Heart left ventricle (tissue), 16 donors: Measurements from ENCODE around the gene CACNA1C. TPM values are rescaled to one million over a fixed set of nuclear protein-coding genes. Genes with fewer than 3 reads are reported as not detected.

Experiments
- ATAC-seq, 4 donors: fragments of 200-7000 bp; cut with Tn5 transposase; one replicate each; pipeline ENCODE4 v1.9.1; 2020 to 2022; ENCODE audit warnings: moderate library complexity in 4 of 4, mild to moderate bottlenecking in 3 of 4, moderate number of reproducible peaks in 1 of 4
- DNase-seq, 5 donors: peaks; one replicate each; pipeline ENCODE4 v3.0.0-alpha.2; 2020
- H3K27ac ChIP-seq, 12 donors: fragments of 200-600 bp; sonication (generic) in 4 of 12; one replicate each; pipeline versions ENCODE4 v1.5.0 to v1.8.0; 2016 to 2022; ENCODE audit warnings: mild to moderate bottlenecking in 2 of 12
- H3K27me3 ChIP-seq, 9 donors: fragments of 200-600 bp; sonication (generic) in 2 of 9; one replicate each; pipeline versions ENCODE4 v1.5.1 to v1.8.0; 2016 to 2022; ENCODE audit warnings: mild to moderate bottlenecking in 3 of 9
- H3K36me3 ChIP-seq, 9 donors: fragments of 200-600 bp; sonication (generic) in 2 of 9; one replicate each; pipeline versions ENCODE4 v1.5.0 to v1.8.0; 2018 to 2022; ENCODE audit warnings: mild to moderate bottlenecking in 2 of 9
- H3K4me1 ChIP-seq, 12 donors: fragments of 200-600 bp; sonication (generic) in 4 of 12; one replicate each; pipeline versions ENCODE4 v1.5.0 to v1.8.0; 2016 to 2022; ENCODE audit warnings: mild to moderate bottlenecking in 3 of 12
- H3K4me3 ChIP-seq, 12 donors: fragments of 200-600 bp; sonication (generic) in 4 of 12; one replicate each; pipeline versions ENCODE4 v1.5.0 to v1.8.0; 2017 to 2022; ENCODE audit warnings: mild to moderate bottlenecking in 9 of 12, moderate library complexity in 4 of 12
- H3K9me3 ChIP-seq, 12 donors: fragments of 200-600 bp; sonication (generic) in 4 of 12; one replicate each; pipeline versions ENCODE4 v1.5.0 to v1.8.0; 2016 to 2022; ENCODE audit warnings: mild to moderate bottlenecking in 1 of 12
- POLR2A ChIP-seq, 2 donors: fragments of 450-650 bp; IDR thresholded peaks; one replicate each; pipeline ENCODE4 v1.6.1; 2017; ENCODE audit warnings: antibody characterized with exemption in 2 of 2, mild to moderate bottlenecking in 2 of 2, moderate library complexity in 2 of 2
- WGBS, 4 donors: extraction: QIAGEN DNeasy Blood & Tissue Kit in 2 of 4; methylation state at CpG; one replicate each; pipeline versions ENCODE4 v1.1.5 to v1.1.7; 2013 to 2018; 5-methylcytosine and 5-hydroxymethylcytosine counted together
- intact Hi-C, 10 donors: fragments of 100-400 bp; cut with DNase I; formaldehyde crosslinking; loops; one replicate each; pipeline versions ENCODE4 v1.11.1 to v1.14.2; 2022
- polyA plus RNA-seq, 2 donors: library from polyadenylated mRNA; stranded (reverse); fragments of 200-250 nt; gene quantifications; one replicate each; pipeline ENCODE4 v1.2.3, GENCODE V29; 2013
- total RNA-seq, 9 donors: library from RNA; depleted of rRNA in 2 of 9; stranded (reverse); fragments of >200 nt in 2 of 9; fragmentation: NEBNext Ultra II Directional in 3 of 9; extraction: Animal tissue kit (Norgen Biotek cat#: 25700) in 3 of 9; gene quantifications; one replicate each; pipeline versions ENCODE4 v1.1.0 to v1.2.4, GENCODE V29; 2016 to 2023
- TF ChIP-seq, protein P1 (sequence below), 12 donors: fragments of 200-600 bp; sonication (generic) in 4 of 12; IDR thresholded peaks; one replicate each; pipeline versions ENCODE4 v1.5.0 to v1.8.0; 2018 to 2022; ENCODE audit warnings: antibody characterized with exemption in 12 of 12, mild to moderate bottlenecking in 5 of 12
- donor health status: ischemic (EF 13 %, LVEDD 7.1; RV severe dilation, severe dysfunction).
- donor health status: healthy with polysubstance abuse.
- donor health status: DM: no; HTN: yes; CAD: no.
- donor health status: DM: no; HTN: no; CAD: no.
- donor health status: ischemic (EF 25% LVEDD 6.9; RV normal size, moderate dysfunction).
- donor health status: ischemic (EF 25% LVEDD 5.7; RV mildly dilated, moderate dysfunction).
- donor health status: healthy.
- donor health status: DM: yes; HTN: yes; CAD: no.
- donor health status: ischemic (EF 35%, LVEDD 5.7; RV mildly dilated, moderate dysfunction).
- donor health status: nonischemic (EF 11% LVEDD 7.7; RV severe dilation, severe dysfunction).
- donor health status: DM: yes; HTN: yes; CAD: no.
- donor health status: PGD.
- donor health status: ischemic (EF 29% LVEDD 5.4; RV normal size, mild dysfunction).
- donor health status: nonischemic (EF 23%, LVEDD 6.1; RV moderate dilation, normal function).

The CACNA1C gene
- total and polyA plus RNA-seq, 11 donors = 41.9 to 196 (median 164) TPM

DNA sequence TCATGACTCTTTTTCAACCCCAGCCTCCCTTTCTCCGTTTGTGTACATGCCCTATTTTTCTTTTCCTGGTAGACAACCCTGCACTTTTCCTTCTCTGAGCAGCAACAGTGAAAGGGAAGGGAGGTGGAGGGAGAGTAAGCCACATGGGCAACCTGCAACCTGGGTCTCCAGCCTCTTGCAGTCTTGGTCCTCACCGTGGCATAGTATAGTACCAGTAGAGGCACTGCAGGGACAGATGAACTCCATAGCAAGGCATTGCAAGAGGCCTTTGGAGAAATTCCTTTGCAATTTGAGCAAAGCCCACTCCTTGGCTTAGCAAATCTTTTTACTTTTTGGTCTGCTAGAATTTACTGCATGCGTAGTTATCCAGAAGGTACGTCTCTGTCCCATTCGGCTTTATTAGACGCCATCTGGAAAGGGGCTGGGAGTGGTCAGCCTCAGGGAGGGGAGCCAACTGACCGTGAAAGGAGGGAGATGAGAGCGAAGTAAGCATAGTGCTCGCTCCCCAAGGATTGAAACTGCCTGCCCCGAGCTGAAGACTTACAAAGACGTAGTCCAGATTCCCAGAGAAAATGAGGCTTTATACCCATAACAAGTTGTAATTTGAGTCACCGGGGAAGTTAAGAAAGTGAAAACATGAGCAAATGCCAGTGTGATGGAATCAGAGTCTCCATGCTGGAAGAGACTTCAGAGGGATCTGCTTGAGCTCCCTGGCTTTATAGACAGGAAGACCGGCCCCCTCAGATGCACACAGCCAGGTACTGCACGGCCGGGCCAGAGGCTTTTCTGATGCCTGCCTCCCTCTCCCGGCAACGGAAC is 332.0 kb downstream of the CACNA1C start:
- peak overlapping the region in 7 of 12 donors; percentile 4 to 39 (median 28) for H3K4me3 ChIP-seq
- 68 to 76% (median 72%) methylated on average over 17 of the region's 17 CpGs for WGBS, 4 donors
- H3K9me3 ChIP-seq = no peaks in the 10 kb centered on the region
- no peaks in the 10 kb centered on the region for H3K27me3 ChIP-seq
- peak overlapping the region in 11 of 12 donors; percentile 42 to 79 (median 66) for H3K27ac ChIP-seq
- intact Hi-C loops = loop anchor here in 6 of 10 donors (5.0 to 10.0 kb wide), 3 partner anchors 82 to 200 kb away; no protein-coding TSS in a partner anchor
- TF ChIP-seq, protein P1, sequence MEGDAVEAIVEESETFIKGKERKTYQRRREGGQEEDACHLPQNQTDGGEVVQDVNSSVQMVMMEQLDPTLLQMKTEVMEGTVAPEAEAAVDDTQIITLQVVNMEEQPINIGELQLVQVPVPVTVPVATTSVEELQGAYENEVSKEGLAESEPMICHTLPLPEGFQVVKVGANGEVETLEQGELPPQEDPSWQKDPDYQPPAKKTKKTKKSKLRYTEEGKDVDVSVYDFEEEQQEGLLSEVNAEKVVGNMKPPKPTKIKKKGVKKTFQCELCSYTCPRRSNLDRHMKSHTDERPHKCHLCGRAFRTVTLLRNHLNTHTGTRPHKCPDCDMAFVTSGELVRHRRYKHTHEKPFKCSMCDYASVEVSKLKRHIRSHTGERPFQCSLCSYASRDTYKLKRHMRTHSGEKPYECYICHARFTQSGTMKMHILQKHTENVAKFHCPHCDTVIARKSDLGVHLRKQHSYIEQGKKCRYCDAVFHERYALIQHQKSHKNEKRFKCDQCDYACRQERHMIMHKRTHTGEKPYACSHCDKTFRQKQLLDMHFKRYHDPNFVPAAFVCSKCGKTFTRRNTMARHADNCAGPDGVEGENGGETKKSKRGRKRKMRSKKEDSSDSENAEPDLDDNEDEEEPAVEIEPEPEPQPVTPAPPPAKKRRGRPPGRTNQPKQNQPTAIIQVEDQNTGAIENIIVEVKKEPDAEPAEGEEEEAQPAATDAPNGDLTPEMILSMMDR (IDR thresholded peaks at IDR 0.05) = peak in 1 of 12 donors; percentile 15
- TF ChIP-seq POLR2A (IDR thresholded peaks at IDR 0.05) = no peak
- H3K4me1 ChIP-seq = peaks cover 3 to 84% (median 56%) of the 10 kb centered on the region in 12 donors
- peak in 3 of 4 donors; percentile 15 to 41 (median 17) for ATAC-seq
- no peaks in the 10 kb centered on the region for H3K36me3 ChIP-seq
- DNase-seq = peak in 3 of 5 donors; percentile 53 to 54 (median 54)

DNA sequence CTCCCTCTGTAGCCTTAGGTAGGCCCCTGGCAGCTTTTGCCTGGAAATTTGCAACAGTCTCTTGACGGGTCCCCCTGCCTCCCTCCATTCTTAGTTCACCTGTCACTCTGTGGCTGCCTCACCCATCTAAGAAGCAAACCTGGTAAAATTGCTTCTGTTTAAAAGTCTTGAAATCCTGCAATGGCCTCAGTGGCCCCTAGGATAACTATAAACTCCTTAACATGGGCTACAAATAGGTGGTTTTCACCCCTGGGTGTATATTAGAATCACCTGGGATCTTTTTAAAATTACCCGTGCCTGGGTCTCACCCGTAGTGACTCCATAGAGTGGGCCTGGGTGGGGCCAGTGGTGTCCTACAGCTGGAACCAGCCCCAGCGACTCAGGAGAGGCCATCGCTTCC is 332.7 kb downstream of the CACNA1C start:
- peak overlapping the region in 11 of 12 donors; percentile 28 to 79 (median 66) for H3K27ac ChIP-seq
- ATAC-seq = no peak
- no peaks in the 10 kb centered on the region for H3K9me3 ChIP-seq
- no peaks in the 10 kb centered on the region for H3K36me3 ChIP-seq
- no peaks in the 10 kb centered on the region for H3K27me3 ChIP-seq
- H3K4me3 ChIP-seq = no peak overlapping the region
- WGBS, 4 donors = 84 to 94% (median 91%) methylated on average over 5 of the region's 5 CpGs
- H3K4me1 ChIP-seq = peaks cover 3 to 83% (median 53%) of the 10 kb centered on the region in 12 donors
- intact Hi-C loops = loop anchor here in 5 of 10 donors (10.0 kb wide), 1 partner anchor 199 kb away; no protein-coding TSS in a partner anchor
- TF ChIP-seq, protein P1 (IDR thresholded peaks at IDR 0.05) = no peak
- TF ChIP-seq POLR2A (IDR thresholded peaks at IDR 0.05) = no peak
- no peak for DNase-seq

DNA sequence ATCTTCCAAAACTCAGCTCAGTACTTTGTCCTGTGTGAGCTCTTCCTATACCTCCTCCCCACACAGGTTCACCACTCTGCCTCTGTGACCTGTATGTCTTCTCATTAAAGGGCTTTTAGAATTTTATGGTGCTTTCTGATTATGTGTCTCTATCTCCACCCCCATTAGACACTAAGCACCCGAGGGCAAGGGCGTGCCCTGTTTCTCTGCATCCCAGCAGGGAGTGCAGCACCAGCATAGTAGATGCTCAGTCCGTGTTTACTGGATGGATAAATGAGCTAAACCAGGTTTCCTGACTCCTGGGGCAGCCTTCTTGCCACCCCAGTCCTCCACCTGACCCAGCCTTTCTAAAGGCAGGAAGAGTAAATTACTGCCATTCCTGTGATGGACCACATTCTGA is 333.8 kb downstream of the CACNA1C start:
- TF ChIP-seq POLR2A (IDR thresholded peaks at IDR 0.05) = no peak
- TF ChIP-seq, protein P1 (IDR thresholded peaks at IDR 0.05) = no peak
- Histone ChIP-seq H3K36me3 (no peaks in the 10 kb centered on the region), H3K27me3 (no peaks in the 10 kb centered on the region), H3K9me3 (no peaks in the 10 kb centered on the region), H3K27ac (peak overlapping the region in 2 of 12 donors; percentile 3 to 78), H3K4me1 (peaks cover 3 to 83% (median 49%) of the 10 kb centered on the region in 12 donors), H3K4me3 (no peak overlapping the region)
- WGBS, 4 donors = 69 to 91% (median 87%) methylated on average over 3 of the region's 3 CpGs
- ATAC-seq (no peak), DNase-seq (no peak)
- intact Hi-C loops = loop anchor here in 5 of 10 donors (10.0 kb wide), 1 partner anchor 198 kb away; no protein-coding TSS in a partner anchor
